WTC11 (cell line): ENCODE measurements around the gene C22orf31. TPM values are rescaled to one million over a fixed set of nuclear protein-coding genes. Genes with fewer than 3 reads are reported as not detected.
A peak's percentile ranks its signal among the peaks of the same experiment; 100 is the strongest.

Experiments used
- ATAC-seq: fragments of 200-7000 bp; cut with Tn5 transposase; 2 replicates; pipeline ENCODE4 v1.10.0; 2021; ENCODE audit warnings: mild to moderate bottlenecking, moderate library complexity
- CTCF ChIA-PET: fragments of 300-600 bp; sonication (Branson Sonifier 250); formaldehyde crosslinking; loops from one replicate; lab custom pipeline; 2021; ENCODE audit warnings: antibody characterized with exemption; lab: Charles Lee
- POLR2A ChIA-PET: fragments of 350-600 bp; sonication (Branson Sonifier 250); formaldehyde crosslinking; loops from one replicate; lab custom pipeline; 2021; ENCODE audit warnings: antibody characterized with exemption; lab: Charles Lee
- DNase-seq: peaks from one replicate; pipeline ENCODE4 v3.0.0; 2021; ENCODE audit warnings: low spot score
- H3K27ac Mint-ChIP-seq: 2 replicates; pipeline ENCODE4 v1.8.0; 2021; ENCODE audit warnings: mixed read lengths
- H3K27me3 Mint-ChIP-seq: 2 replicates; pipeline ENCODE4 v1.8.0; 2021; ENCODE audit warnings: low read depth, mild to moderate bottlenecking, moderate library complexity, mixed read lengths
- H3K36me3 Mint-ChIP-seq: 2 replicates; pipeline ENCODE4 v1.8.0; 2021; ENCODE audit warnings: mixed read lengths
- H3K4me1 Mint-ChIP-seq: 2 replicates; pipeline ENCODE4 v1.8.0; 2022; ENCODE audit warnings: mixed read lengths
- H3K4me3 Mint-ChIP-seq: 2 replicates; pipeline ENCODE4 v1.8.0; 2021; ENCODE audit warnings: mild to moderate bottlenecking, moderate library complexity, mixed read lengths
- H3K9me3 Mint-ChIP-seq: 2 replicates; pipeline ENCODE4 v1.8.0; 2021; ENCODE audit warnings: mixed read lengths
- ATF2 ChIP-seq: sonication (generic); formaldehyde crosslinking; IDR thresholded peaks from 2 replicates; pipeline ENCODE4 v1.8.1; 2022; ENCODE audit warnings: low read depth, missing genetic modification reagents, borderline replicate concordance
- FOXP4 ChIP-seq: sonication (generic); formaldehyde crosslinking; IDR thresholded peaks from 2 replicates; pipeline ENCODE4 v1.8.0; 2022; ENCODE audit warnings: mild to moderate bottlenecking, missing genetic modification reagents
- HMGA2 ChIP-seq: fragments of 250-450 bp; sonication (Bioruptor Pico); IDR thresholded peaks from 2 replicates; pipeline ENCODE4 v1.4.0; 2021; ENCODE audit warnings: mild to moderate bottlenecking, moderate library complexity
- MAX ChIP-seq: sonication (generic); formaldehyde crosslinking; IDR thresholded peaks from 2 replicates; pipeline ENCODE4 v1.8.0; 2022; ENCODE audit warnings: mild to moderate bottlenecking, missing genetic modification reagents
- MLX ChIP-seq: sonication (generic); formaldehyde crosslinking; IDR thresholded peaks from 2 replicates; pipeline ENCODE4 v1.8.1; 2023; ENCODE audit warnings: mild to moderate bottlenecking, missing genetic modification reagents, moderate library complexity
- NR3C1 ChIP-seq: sonication (generic); formaldehyde crosslinking; conservative IDR thresholded peaks from 2 replicates; pipeline ENCODE4 v1.8.1; 2023; ENCODE audit warnings: low read depth, mild to moderate bottlenecking, missing genetic modification reagents
- OVOL2 ChIP-seq: fragments of 250-450 bp; sonication (Bioruptor Pico); IDR thresholded peaks from 2 replicates; pipeline ENCODE4 v1.9.0; 2021; ENCODE audit warnings: mild to moderate bottlenecking, borderline replicate concordance
- PRDM15 ChIP-seq: sonication (generic); formaldehyde crosslinking; IDR thresholded peaks from 2 replicates; pipeline ENCODE4 v1.8.0; 2022; ENCODE audit warnings: missing genetic modification reagents
- RELA ChIP-seq: sonication (generic); formaldehyde crosslinking; IDR thresholded peaks from 2 replicates; pipeline ENCODE4 v1.8.1; 2022; ENCODE audit warnings: missing genetic modification reagents, mild to moderate bottlenecking, borderline replicate concordance
- SP1 ChIP-seq: sonication (generic); formaldehyde crosslinking; conservative IDR thresholded peaks from 2 replicates; pipeline ENCODE4 v1.8.1; 2022; ENCODE audit warnings: missing genetic modification reagents
- TEAD1 ChIP-seq: sonication (generic); formaldehyde crosslinking; IDR thresholded peaks from 2 replicates; pipeline ENCODE4 v1.8.0; 2022; ENCODE audit warnings: mild to moderate bottlenecking, missing genetic modification reagents
- TP53 ChIP-seq: sonication (generic); formaldehyde crosslinking; IDR thresholded peaks from 2 replicates; pipeline ENCODE4 v1.8.1; 2023; ENCODE audit warnings: mild to moderate bottlenecking, missing genetic modification reagents
- ZNF317 ChIP-seq: sonication (generic); formaldehyde crosslinking; IDR thresholded peaks from 2 replicates; pipeline ENCODE4 v1.8.1; 2023; ENCODE audit warnings: low read depth, mild to moderate bottlenecking, moderate library complexity, missing genetic modification reagents, borderline replicate concordance
- total RNA-seq: library from RNA; stranded (reverse); gene quantifications from 3 replicates; pipeline ENCODE4 v1.2.3, GENCODE V29; 2021

The C22orf31 gene
- total RNA-seq, 1 experiment from 2014 or later: not detected

GRCh38 chr22:29073618-29074275 is 12.1 kb upstream of the C22orf31 start (continued):
- TF ChIP-seq FOXP4 (no peak), MAX (CRISPR knock-in tag) (peak; percentile 34; the same call in 1 of the 2 replicates), NR3C1 (CRISPR knock-in tag) (0 out of 2 replicates have a peak, but pooled peaks have one; percentile 36), OVOL2 (CRISPR knock-in tag) (no peak), MLX (no peak), PRDM15 (CRISPR knock-in tag) (peak; percentile 93), ATF2 (CRISPR knock-in tag) (no peak), TEAD1 (no peak; the same call in 1 of the 2 replicates), HMGA2 (no peak), ZNF317 (no peak), TP53 (0 out of 2 replicates have a peak, but pooled peaks have one; percentile 22), RELA (no peak)

GRCh38 chr22:29072979-29073617 is 11.5 kb upstream of the C22orf31 start, which contains the start of gene KREMEN1:
Gene KREMEN1, plus strand, starts transcription at chr22:29073035. Its CDS starts 96 bp downstream, at chr22:29073131.
- Mint-ChIP-seq H3K27me3 (peaks cover 65% of the 10 kb centered on the region), H3K4me1 (peaks cover 20% of the 10 kb centered on the region), H3K36me3 (no peaks in the 10 kb centered on the region), H3K27ac (no peak within 1 kb of the TSS), H3K9me3 (no peaks in the 10 kb centered on the region), H3K4me3 (peak within 1 kb of the TSS; percentile 74)
- ChIA-PET POLR2A (no interaction called here), CTCF (interaction anchor here (0.5 to 2.5 kb wide), 6 partner anchors 10 to 172 kb away, joined by 4 to 21 read pairs (median 6); partner anchors contain the start of gene C22orf31)
- DNase-seq (peak; percentile 25), ATAC-seq (peak; percentile 6)
- TF ChIP-seq SP1 (CRISPR knock-in tag) (peak; percentile 12; the same call in 1 of the 2 replicates), ZNF317 (no peak)
